ENCODE results near the gene MTHFD1L. TPM values are rescaled to one million over a fixed set of nuclear protein-coding genes. Genes with fewer than 3 reads are reported as not detected.
"Not testable (repeated sequence)": the region's sequence is repeated elsewhere in the genome, so short reads cannot be mapped to it uniquely, and the experiment has no call there.

The MTHFD1L gene
- total RNA-seq (10 to 100 TPM in 1 of 9 donors, 1 to 10 TPM in 8; 1.8 to 13.2 (median 4.2) TPM), polyA plus RNA-seq (1 to 10 TPM; 1.1 to 9.1 TPM)
- long read RNA-seq, donor 1, partial matches to known transcripts: 0 of 4 reads
- long read RNA-seq, donor 1, other reads (novel, unspliced or antisense): 2 of 4 reads
- long read RNA-seq, donor 2, partial matches to known transcripts: 4 of 4 reads
- long read RNA-seq, donor 2, other reads (novel, unspliced or antisense): 0 of 4 reads
- long read RNA-seq, donor 3, partial matches to known transcripts: 0 of 1 reads
- long read RNA-seq, donor 3, other reads (novel, unspliced or antisense): 0 of 1 reads

DNA sequence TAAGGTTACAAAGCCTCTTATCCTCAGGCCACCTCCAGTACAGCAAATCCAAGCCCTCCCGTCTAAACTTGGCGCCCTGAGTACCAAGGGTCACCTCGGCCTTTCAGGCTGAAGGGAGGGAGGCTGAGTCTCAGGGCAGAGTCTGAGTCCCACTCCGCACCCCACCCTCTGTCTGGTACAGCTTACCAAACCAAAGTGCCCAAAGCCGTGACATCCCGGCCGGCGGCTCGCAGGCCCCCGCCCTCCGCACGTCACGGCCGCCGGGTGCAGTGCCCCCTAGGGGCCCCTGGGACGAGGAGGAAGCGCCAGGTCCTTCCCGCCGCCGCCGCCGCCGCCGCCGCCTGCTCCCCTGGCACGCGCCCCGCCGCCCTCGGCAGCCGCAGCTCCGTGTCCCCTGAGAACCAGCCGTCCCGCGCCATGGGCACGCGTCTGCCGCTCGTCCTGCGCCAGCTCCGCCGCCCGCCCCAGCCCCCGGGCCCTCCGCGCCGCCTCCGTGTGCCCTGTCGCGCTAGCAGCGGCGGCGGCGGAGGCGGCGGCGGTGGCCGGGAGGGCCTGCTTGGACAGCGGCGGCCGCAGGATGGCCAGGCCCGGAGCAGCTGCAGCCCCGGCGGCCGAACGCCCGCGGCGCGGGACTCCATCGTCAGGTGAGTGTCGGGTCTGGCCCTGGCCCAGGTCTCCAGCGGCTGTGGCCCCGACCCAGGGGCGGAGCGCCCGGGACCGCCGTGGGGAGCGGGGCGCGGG lies at the start of gene MTHFD1L:
Gene MTHFD1L, plus strand, starts transcription at position 297 of the 741 bp plus-strand sequence. Its CDS starts 121 bp downstream, at position 418.
- H3K36me3 ChIP-seq: no peaks in the 10 kb centered on the region
- no peaks in the 10 kb centered on the region for H3K27me3 ChIP-seq
- TF ChIP-seq POLR2A (IDR thresholded peaks at IDR 0.05) (peak in 1 of 2 donors; percentile 28), CTCF (IDR thresholded peaks at IDR 0.05) (peak; percentile 31 to 69 (median 55))
- ATAC-seq: peak; percentile 32 to 86 (median 78)
- H3K9me3 ChIP-seq: no peaks in the 10 kb centered on the region
- H3K27ac ChIP-seq: peak within 1 kb of the TSS; percentile 53 to 93 (median 84)
- H3K4me3 ChIP-seq: peak within 1 kb of the TSS; percentile 49 to 99 (median 72)
- intact Hi-C loops (cut with DNase I): no loop called here
- WGBS, 4 donors: 1 to 2% (median 1%) methylated on average over 13 to 82 of the region's 82 CpGs
- peaks cover 0 to 20% (median 6%) of the 10 kb centered on the region in 12 donors for H3K4me1 ChIP-seq
- DNase-seq: peak; percentile 72 to 86 (median 79)

- Histone ChIP-seq H3K4me1 (peaks cover 0 to 25% (median 6%) of the 10 kb centered on the region in 12 donors), H3K27ac (peak overlapping the region in 2 of 12 donors; percentile 1 to 11), H3K36me3 (peaks cover 0 to 37% (median 29%) of the 10 kb centered on the region in 9 donors)
- H3K4me3 ChIP-seq, H3K9me3 ChIP-seq, H3K27me3 ChIP-seq, DNase-seq, ATAC-seq: not testable (repeated sequence)
- 85 to 92% (median 90%) methylated on average over 8 of the region's 8 CpGs for WGBS, 4 donors
- intact Hi-C loops (cut with DNase I): loop anchor here in 8 of 10 donors (5.0 to 10.0 kb wide), 9 partner anchors 61 to 882 kb away; partner anchors contain the start of gene PLEKHG1 (in 1 of the 8)
Measured at GRCh38 chr6:150816554-150816953, 48.9 kb upstream of the MTHFD1L start.

DNA sequence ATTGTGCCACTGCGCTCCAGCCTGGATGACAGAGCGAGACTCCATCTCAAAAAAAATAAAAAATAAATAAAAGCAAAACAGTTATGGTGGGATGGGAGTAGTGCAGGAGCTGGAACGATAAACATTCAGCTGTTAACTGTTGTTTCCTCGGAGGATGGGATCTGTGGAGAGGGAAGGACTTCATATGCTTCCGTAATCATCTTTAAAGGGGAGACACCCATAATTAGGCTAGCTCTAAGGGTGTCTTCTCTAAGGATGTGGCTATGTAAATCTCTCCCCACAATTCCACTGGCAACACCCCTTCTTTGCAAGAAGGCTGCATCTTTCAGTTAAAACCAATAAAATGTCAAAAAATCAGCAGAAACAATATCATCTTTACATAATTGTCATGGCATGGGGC lies 42.6 kb upstream of the MTHFD1L start:
- DNase-seq (no peak), ATAC-seq (no peak)
- TF ChIP-seq CTCF (IDR thresholded peaks at IDR 0.05) (no peak), POLR2A (IDR thresholded peaks at IDR 0.05) (no peak)
- Histone ChIP-seq H3K36me3 (peaks cover 0 to 72% (median 43%) of the 10 kb centered on the region in 9 donors), H3K4me3 (no peak overlapping the region), H3K4me1 (peaks cover 0 to 3% (median 0%) of the 10 kb centered on the region in 12 donors), H3K9me3 (no peaks in the 10 kb centered on the region), H3K27me3 (no peaks in the 10 kb centered on the region), H3K27ac (no peak overlapping the region)
- intact Hi-C loops (cut with DNase I): no loop called here
- 86 to 90% (median 88%) methylated on average over 5 of the region's 5 CpGs for WGBS, 4 donors

- Histone ChIP-seq H3K27me3 (no peaks in the 10 kb centered on the region), H3K4me1 (no peaks in the 10 kb centered on the region), H3K36me3 (peaks cover 0 to 61% (median 25%) of the 10 kb centered on the region in 9 donors), H3K9me3 (no peaks in the 10 kb centered on the region), H3K4me3 (no peak overlapping the region), H3K27ac (no peak overlapping the region)
- no peak for ATAC-seq
- WGBS, 4 donors: 91 to 94% (median 93%) methylated on average over 5 of the region's 5 CpGs
- DNase-seq: no peak
- TF ChIP-seq POLR2A (IDR thresholded peaks at IDR 0.05) (no peak), CTCF (IDR thresholded peaks at IDR 0.05) (no peak)
- intact Hi-C loops (cut with DNase I): no loop called here
Measured at GRCh38 chr6:150826788-150827187, 38.7 kb upstream of the MTHFD1L start.

DNA sequence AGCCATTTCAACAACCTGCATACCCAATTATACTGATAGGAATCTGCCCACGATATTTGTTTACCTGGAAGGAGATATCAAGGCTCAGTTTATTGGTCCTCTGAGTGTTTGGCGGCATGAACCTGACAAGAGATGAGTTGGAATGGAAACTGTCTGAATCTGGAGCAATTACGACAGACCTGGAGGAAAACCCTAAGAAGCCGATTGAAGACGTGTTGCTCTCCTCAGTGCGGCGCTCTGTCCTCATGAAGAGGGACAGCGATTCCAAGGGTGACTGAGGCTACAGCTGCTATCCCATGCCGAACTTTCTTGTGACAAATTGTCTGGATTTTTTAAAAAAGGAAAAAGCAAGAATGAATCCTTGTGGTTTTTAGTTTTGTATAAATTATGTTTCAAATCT lies 37.4 kb upstream of the MTHFD1L start:
- WGBS, 4 donors: 85 to 91% (median 89%) methylated on average over 9 of the region's 9 CpGs
- H3K27me3 ChIP-seq; H3K4me3 ChIP-seq; DNase-seq; intact Hi-C loops (cut with DNase I); ATAC-seq; H3K9me3 ChIP-seq; H3K4me1 ChIP-seq; H3K27ac ChIP-seq: not testable (repeated sequence)
- peaks cover 0 to 62% (median 24%) of the 10 kb centered on the region in 9 donors for H3K36me3 ChIP-seq
